GM12874 (cell line): ENCODE measurements around the gene STEAP3.

Experiments
- CTCF ChIP-seq: IDR thresholded peaks from 2 replicates; pipeline ENCODE4 v1.5.1; 2011; ENCODE audit warnings: low read depth, mild to moderate bottlenecking, control low read depth, low read length, moderate library complexity; ENCODE audit not compliant: insufficient read depth

STEAP3 gene, protein sequence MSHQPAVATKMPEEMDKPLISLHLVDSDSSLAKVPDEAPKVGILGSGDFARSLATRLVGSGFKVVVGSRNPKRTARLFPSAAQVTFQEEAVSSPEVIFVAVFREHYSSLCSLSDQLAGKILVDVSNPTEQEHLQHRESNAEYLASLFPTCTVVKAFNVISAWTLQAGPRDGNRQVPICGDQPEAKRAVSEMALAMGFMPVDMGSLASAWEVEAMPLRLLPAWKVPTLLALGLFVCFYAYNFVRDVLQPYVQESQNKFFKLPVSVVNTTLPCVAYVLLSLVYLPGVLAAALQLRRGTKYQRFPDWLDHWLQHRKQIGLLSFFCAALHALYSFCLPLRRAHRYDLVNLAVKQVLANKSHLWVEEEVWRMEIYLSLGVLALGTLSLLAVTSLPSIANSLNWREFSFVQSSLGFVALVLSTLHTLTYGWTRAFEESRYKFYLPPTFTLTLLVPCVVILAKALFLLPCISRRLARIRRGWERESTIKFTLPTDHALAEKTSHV

DNA sequence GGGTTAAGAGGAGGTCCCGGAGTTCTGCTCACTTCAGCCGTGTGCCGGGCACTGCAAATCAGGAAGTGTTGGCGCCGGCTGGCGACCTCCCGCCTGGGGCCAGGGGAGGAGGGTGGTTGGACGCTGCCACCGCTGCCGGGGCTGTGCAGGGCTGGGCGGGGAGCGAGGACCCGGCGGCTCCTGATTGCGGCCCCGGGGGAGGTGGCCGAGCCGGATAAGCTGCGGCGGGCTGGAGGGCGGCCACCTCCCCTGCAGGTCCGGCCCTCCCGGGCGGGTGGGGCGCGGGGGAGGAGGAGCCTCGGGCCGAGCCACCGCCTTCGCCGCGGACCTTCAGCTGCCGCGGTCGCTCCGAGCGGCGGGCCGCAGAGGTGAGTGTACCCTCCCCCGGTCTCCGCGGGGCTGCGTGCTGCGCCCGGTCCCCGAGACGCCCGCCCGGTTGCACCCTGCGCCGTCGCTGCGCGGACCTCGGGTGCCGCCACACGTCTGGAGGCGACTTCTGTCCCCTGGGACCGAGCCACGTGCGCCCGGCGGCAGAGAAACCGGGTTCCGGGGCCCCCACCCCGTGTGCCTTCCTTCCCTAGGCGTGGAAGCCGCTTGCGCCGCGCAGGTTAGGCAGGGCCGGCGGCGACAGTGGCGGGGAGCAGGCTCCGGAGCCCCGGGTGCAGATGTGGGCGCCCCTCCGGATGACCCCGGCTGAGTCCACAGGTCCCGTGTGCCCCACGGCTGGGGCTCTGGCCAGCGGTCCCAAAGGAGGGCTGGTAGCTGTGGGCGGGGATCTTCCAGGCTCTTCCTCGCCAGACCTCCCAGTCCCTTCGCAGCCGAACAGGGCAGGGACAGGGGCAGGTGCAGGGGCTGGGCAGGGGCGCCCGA is at the start of gene STEAP3:
Gene STEAP3, plus strand, starts transcription at position 314 of the 870 bp plus-strand sequence. CDS start 7,179 bp downstream, outside the sequence.
- TF ChIP-seq CTCF: no peak

DNA sequence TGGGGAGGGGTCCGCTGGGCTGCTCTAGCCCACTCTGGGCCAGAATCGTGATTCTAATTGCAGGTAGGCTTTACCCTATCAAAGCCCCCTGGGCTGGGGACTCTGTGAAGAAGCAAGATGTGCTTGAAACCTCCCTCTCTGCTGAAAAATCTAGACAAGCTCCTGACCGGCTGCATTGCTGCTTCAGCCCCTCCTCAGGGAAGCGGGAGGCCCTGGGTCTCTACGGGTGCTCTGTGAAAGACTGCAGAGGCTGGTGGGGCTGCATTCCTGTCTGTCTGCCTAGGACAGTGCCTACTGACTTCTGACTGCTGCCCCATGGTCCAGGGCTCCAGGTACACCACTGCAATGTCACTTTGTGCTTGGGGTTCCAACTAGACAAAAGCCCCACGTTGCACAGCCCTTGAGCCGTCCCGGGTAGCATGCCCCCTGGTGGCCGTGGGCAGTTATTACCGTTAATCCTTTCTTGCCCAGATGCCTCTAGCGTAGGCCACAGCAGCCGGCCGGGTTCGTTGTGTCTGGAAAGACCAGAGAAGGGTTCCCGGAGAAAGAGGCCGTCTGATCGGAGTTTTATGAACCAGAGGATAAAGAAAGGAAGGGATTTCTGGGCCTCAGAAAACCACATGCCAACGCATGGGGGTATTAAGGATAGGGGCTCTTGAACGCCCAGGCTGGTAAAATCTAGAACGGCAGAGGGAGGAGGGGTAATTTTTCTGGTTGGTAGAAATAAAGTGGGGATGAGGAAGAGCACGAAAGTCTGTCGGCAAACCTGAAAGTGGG is 49.2 kb upstream of the STEAP3 start:
- TF ChIP-seq CTCF: peak; percentile 87

GRCh38 chr2:119174993-119175347 is 48.7 kb upstream of the STEAP3 start:
- no peak for TF ChIP-seq CTCF

DNA sequence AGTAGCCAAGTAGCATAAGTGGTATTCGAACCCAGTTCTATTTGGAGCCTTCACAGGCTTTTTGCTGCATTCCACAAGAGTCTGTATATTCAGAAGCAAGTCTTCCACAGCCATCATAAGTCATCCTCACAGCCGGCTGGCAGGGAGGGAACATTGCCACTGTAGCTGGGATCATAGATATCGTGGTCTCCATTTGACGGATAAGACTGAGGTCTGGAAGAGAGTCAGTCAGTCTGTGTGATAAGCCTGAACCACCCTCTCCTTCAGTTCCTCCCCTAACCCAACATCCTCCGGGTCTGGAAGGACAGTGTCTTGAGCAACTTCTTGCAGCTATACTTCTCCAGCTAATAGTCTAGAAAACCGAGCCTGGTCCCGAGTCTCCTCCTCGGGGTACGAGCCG is 48.1 kb upstream of the STEAP3 start:
- no peak for TF ChIP-seq CTCF

DNA sequence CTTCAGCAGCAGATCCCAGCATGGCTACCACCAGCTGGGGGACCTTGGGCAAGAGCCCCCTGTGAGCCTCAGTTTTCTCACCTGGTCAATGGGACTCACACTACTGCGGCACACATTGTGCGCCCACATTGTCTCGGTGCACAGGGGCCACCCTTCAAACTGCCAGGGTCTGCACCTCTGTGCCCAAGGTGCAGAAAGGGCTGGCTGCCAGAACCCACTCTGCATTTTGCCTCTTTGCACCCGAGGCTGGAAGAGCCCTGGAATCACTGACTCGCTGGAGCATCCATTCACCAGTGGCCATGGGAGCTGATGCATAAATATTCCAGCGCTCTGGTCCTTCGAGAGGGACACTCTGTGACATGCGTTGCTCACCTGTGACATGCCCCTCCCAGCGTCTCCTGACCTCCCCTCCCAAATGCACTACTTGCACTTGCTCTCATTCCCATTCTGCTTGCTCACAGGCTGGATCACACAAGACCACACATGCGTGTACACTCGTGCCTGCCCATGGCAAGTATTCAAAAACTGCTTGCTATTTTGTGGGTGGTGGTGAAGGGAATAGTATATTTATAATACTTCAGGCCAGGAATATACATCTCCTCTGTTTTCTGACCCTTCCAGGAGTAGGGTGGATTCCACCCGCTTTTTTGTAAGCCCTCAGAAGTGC is 46.3 kb upstream of the STEAP3 start:
- no peak for TF ChIP-seq CTCF

DNA sequence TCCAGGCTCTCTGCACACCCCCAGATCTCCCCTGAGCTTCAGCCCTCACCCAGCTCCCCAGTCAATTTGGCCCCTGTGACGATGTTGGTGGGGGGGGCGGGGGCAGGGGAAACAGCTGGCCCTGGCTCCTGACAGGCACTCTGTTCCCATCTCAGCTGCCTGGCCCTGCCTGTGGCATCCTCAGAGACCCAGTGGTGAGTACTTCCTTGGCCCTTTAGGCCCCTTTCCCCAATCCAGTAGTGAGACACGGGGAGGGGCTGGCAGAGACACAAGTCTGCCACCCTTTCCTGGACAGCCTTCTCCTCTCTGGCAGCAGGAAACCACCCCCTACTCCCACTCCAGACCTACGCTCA is 45.8 kb upstream of the STEAP3 start:
- no peak for TF ChIP-seq CTCF
